Stimulated activated CD8-positive, alpha-beta memory T cell treated with anti-CD3 and anti-CD28 coated beads, Interleukin-4, amount 100 ng/mL, for 48 hours (primary cell): ENCODE data around the gene WDHD1.
"Not testable (repeated sequence)": the region's sequence is repeated elsewhere in the genome, so short reads cannot be mapped to it uniquely, and the experiment has no call there.

Source experiments
- DNase-seq: peaks from one replicate; pipeline ENCODE4 v3.0.0-alpha.2; 2020

The WDHD1 gene

GRCh38 chr14:55047301-55048053 is 20.6 kb upstream of the WDHD1 start:
- DNase-seq, result no peak

- no peak for DNase-seq
Measured at GRCh38 chr14:55045087-55045486, 18.2 kb upstream of the WDHD1 start.

- no peak for DNase-seq
Measured at GRCh38 chr14:55043528-55043927, 16.6 kb upstream of the WDHD1 start.

GRCh38 chr14:55038708-55039107 is 11.8 kb upstream of the WDHD1 start:
- no peak for DNase-seq

- not testable (repeated sequence) for DNase-seq
Measured at GRCh38 chr14:55037995-55038394, 11.1 kb upstream of the WDHD1 start.

GRCh38 chr14:55031190-55031589 is 4.3 kb upstream of the WDHD1 start:
- DNase-seq, result no peak

- DNase-seq, result no peak
Measured at GRCh38 chr14:55028476-55028875, 1.6 kb upstream of the WDHD1 start.

GRCh38 chr14:55028066-55028465 is 1.2 kb upstream of the WDHD1 start:
- DNase-seq, result no peak

- no peak for DNase-seq
Measured at GRCh38 chr14:55026441-55026792, 482 bp downstream of the WDHD1 start.

- no peak for DNase-seq
Measured at GRCh38 chr14:55025948-55026347, 951 bp downstream of the WDHD1 start.

- DNase-seq, result not testable (repeated sequence)
Measured at GRCh38 chr14:55024365-55024764, 2.5 kb downstream of the WDHD1 start.

GRCh38 chr14:55019968-55020554 is 6.8 kb downstream of the WDHD1 start:
- DNase-seq, result no peak

- no peak for DNase-seq
Measured at GRCh38 chr14:55015006-55015405, 11.9 kb downstream of the WDHD1 start.

- no peak for DNase-seq
Measured at GRCh38 chr14:55005071-55005470, 21.8 kb downstream of the WDHD1 start.

- no peak for DNase-seq
Measured at GRCh38 chr14:55000381-55000780, 26.5 kb downstream of the WDHD1 start.

- DNase-seq, result no peak
Measured at GRCh38 chr14:54985156-54985555, 41.7 kb downstream of the WDHD1 start.

- DNase-seq, result no peak
Measured at GRCh38 chr14:54981698-54982097, 45.2 kb downstream of the WDHD1 start.

GRCh38 chr14:54979039-54979438 is 47.9 kb downstream of the WDHD1 start:
- no peak for DNase-seq

- DNase-seq, result no peak
Measured at GRCh38 chr14:54976316-54976715, 50.6 kb downstream of the WDHD1 start.

GRCh38 chr14:54975856-54976255 is 51.0 kb downstream of the WDHD1 start:
- DNase-seq, result no peak

GRCh38 chr14:54974788-54975414 is 52.0 kb downstream of the WDHD1 start:
- no peak for DNase-seq

GRCh38 chr14:54967496-54967895 is 59.4 kb downstream of the WDHD1 start:
- DNase-seq, result no peak

- no peak for DNase-seq
Measured at GRCh38 chr14:54955143-54955542, 71.8 kb downstream of the WDHD1 start.

GRCh38 chr14:54953609-54954008 is 73.3 kb downstream of the WDHD1 start:
- not testable (repeated sequence) for DNase-seq
